ENCODE data around the gene CFAP46. TPM values are rescaled to one million over a fixed set of nuclear protein-coding genes. Genes with fewer than 3 reads are reported as not detected.

Gene CFAP46
- total and polyA plus RNA-seq, 12 donors: 0.36 to 1.9 (median 1.1) TPM

- WGBS, 2 donors: 87 to 89% methylated on average over 21 of the region's 21 CpGs
Observed at GRCh38 chr10:132848951-132849545, 93.3 kb downstream of the CFAP46 start.

GRCh38 chr10:132848291-132848701 is 94.1 kb downstream of the CFAP46 start:
- no peak for TF ChIP-seq CTCF (IDR thresholded peaks at IDR 0.05)
- Histone ChIP-seq H3K4me1 (peaks cover 0 to 9% (median 0%) of the 10 kb centered on the region in 9 donors), H3K27ac (no peak overlapping the region), H3K27me3 (peaks cover 0 to 46% (median 28%) of the 10 kb centered on the region in 7 donors), H3K4me3 (peak overlapping the region in 5 of 10 donors; percentile 11 to 26 (median 20)), H3K36me3 (no peaks in the 10 kb centered on the region), H3K9me3 (peaks cover 0 to 7% (median 0%) of the 10 kb centered on the region in 11 donors)
- WGBS, 2 donors: 1 to 3% methylated on average over 12 of the region's 12 CpGs
- peak in 1 of 2 donors; percentile 8 for DNase-seq
- intact Hi-C loops (cut with DNase I): no loop called here
- peak in 1 of 8 donors; percentile 37 for ATAC-seq

More at GRCh38 chr10:132848951-132849545, 93.3 kb downstream of the CFAP46 start:
- Histone ChIP-seq H3K4me1 (peaks cover 0 to 9% (median 0%) of the 10 kb centered on the region in 9 donors), H3K27ac (no peak overlapping the region), H3K36me3 (no peaks in the 10 kb centered on the region), H3K9me3 (peaks cover 0 to 11% (median 0%) of the 10 kb centered on the region in 11 donors), H3K4me3 (no peak overlapping the region), H3K27me3 (peaks cover 0 to 46% (median 28%) of the 10 kb centered on the region in 7 donors)
- intact Hi-C loops (cut with DNase I): no loop called here
- TF ChIP-seq CTCF (IDR thresholded peaks at IDR 0.05): no peak
- no peak for DNase-seq
- ATAC-seq: peak in 1 of 8 donors; percentile 15

GRCh38 chr10:132847856-132848255 is 94.5 kb downstream of the CFAP46 start:
- Histone ChIP-seq H3K4me3 (peak overlapping the region in 4 of 10 donors; percentile 15 to 26 (median 21)), H3K4me1 (peaks cover 0 to 9% (median 0%) of the 10 kb centered on the region in 9 donors), H3K27me3 (peaks cover 0 to 46% (median 28%) of the 10 kb centered on the region in 7 donors), H3K36me3 (no peaks in the 10 kb centered on the region), H3K27ac (no peak overlapping the region), H3K9me3 (peaks cover 0 to 5% (median 1%) of the 10 kb centered on the region in 11 donors)
- no peak for DNase-seq
- no peak for TF ChIP-seq CTCF (IDR thresholded peaks at IDR 0.05)
- WGBS, 2 donors: 32 to 38% methylated on average over 17 of the region's 17 CpGs
- peak in 1 of 8 donors; percentile 25 for ATAC-seq
- intact Hi-C loops (cut with DNase I): no loop called here

- Histone ChIP-seq H3K36me3 (no peaks in the 10 kb centered on the region), H3K27me3 (peaks cover 0 to 46% (median 28%) of the 10 kb centered on the region in 7 donors), H3K9me3 (peaks cover 0 to 9% (median 6%) of the 10 kb centered on the region in 11 donors), H3K4me3 (no peak overlapping the region), H3K27ac (no peak overlapping the region), H3K4me1 (peaks cover 0 to 9% (median 0%) of the 10 kb centered on the region in 9 donors)
- ATAC-seq (no peak), DNase-seq (no peak)
- 67 to 82% methylated on average over 10 of the region's 10 CpGs for WGBS, 2 donors
- intact Hi-C loops (cut with DNase I): no loop called here
- TF ChIP-seq CTCF (IDR thresholded peaks at IDR 0.05): no peak
Observed at GRCh38 chr10:132847416-132847777, 95.0 kb downstream of the CFAP46 start.
